Measurements from ENCODE around the gene DGCR6L. TPM values are rescaled to one million over a fixed set of nuclear protein-coding genes. Genes with fewer than 3 reads are reported as not detected.
"Not testable (repeated sequence)": the region's sequence is repeated elsewhere in the genome, so short reads cannot be mapped to it uniquely, and the experiment has no call there.

The DGCR6L gene
- total and polyA plus RNA-seq, 10 of the 15 experiments (the other 5 are each of a cell fraction or from before 2014, with no cell fraction given), result 1.6 to 62.8 (median 22.6) TPM

DNA sequence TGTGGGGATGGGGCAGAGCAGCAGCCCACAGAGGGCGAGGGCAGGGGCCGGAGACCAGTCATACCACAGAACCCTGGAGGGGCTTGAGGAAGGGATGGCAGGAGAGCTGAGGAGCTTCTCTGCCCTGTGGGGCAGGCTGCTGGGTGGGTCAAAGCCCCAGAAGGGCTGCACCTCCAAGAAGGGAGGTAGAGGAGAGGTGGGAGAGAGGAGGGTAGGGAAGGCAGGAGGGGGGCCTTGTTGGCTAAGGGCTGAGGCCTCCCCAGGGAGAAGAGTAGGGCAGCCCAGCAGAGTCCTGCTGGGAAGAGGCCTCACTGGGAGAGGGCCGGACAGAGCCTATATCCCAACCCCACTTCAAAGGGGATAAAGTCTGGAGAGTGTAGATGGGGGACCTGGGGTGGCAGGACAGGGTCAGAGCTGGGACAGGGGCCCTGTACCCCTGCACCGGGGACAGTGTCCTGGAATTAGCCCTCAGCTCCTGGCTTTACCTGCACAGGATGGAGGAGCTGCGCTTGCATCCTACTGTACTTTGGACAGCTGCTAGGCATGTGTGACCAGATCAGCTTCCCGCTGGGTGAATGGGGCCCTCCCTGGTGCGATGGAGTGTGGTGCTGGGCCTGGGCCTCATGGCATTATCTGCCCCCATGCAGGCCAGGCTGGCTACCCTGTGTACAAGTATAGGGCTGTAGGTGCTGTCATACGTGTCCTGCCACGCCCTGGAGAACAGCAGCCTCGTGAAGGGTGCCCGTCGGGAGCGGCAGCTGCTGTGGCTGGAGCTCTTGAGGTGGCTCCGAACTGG is 7.3 kb downstream of the DGCR6L start (continued):
- TF ChIP-seq SMAD1 (IDR thresholded peaks at IDR 0.05; ENCODE audit: low read depth, partially characterized antibody), result no peak
- TF ChIP-seq, protein P1, sequence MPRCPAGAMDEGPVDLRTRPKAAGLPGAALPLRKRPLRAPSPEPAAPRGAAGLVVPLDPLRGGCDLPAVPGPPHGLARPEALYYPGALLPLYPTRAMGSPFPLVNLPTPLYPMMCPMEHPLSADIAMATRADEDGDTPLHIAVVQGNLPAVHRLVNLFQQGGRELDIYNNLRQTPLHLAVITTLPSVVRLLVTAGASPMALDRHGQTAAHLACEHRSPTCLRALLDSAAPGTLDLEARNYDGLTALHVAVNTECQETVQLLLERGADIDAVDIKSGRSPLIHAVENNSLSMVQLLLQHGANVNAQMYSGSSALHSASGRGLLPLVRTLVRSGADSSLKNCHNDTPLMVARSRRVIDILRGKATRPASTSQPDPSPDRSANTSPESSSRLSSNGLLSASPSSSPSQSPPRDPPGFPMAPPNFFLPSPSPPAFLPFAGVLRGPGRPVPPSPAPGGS (IDR thresholded peaks at IDR 0.05; ENCODE audit: borderline replicate concordance, insufficient read depth, low read depth, low read length, poor library complexity, severe bottlenecking), result no peak

DNA sequence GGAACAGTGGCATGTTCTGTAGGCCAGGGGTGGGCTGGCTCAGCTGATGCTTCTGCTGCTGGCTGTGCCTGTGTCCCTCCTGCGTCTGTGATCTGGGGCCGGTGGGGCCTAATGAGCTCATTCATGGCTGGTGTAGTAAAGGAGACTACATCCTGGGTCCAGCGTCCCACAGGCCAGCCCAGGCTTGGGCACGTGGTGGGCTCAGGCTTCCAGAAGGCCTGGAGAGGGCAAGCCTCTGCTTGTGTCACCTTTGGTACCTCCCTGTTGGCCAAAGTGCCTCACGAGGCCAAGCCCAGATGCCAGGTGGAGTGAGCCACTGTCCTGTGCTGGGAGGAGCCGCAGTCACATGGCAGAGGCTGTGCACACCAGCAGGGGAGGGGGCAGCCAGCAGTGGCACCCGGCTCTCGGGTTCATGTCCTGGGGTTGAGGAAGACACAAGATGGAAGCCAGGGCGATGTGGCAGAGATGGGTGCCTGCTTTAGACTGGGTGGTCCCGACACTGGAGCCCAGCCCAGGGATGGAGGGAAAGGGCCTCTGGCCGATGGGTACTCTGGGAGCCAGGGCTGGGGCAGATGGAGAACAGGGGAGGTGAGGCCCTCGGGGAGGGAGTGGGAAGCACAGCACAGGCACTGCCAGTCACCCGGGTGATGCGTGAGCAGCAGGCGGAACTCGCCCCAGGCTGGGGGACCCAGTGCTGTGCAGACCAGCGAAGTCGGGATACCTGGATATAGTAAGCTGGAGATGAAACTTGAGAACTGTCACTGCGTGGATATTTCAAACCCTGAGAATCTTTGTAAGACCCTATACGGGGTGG is 8.4 kb downstream of the DGCR6L start:
- in situ Hi-C loops (cut with MboI); DNase-seq (ENCODE audit: low read depth, low spot score); RAD21 ChIA-PET (ENCODE audit: unreplicated experiment); BruUV-seq (replicated peaks); H3K79me2 ChIP-seq (ENCODE audit: control insufficient read depth, insufficient read depth, low read length); H3K36me3 ChIP-seq (ENCODE audit: control insufficient read depth in 2 of 2, insufficient read depth in 2 of 2, low read length in 1 of 2); H3K9me3 ChIP-seq (replicated peaks; ENCODE audit: control insufficient read depth, insufficient read depth, low read length); POLR2A ChIA-PET; intact Hi-C loops (cut with micrococcal nuclease; ENCODE audit: unreplicated experiment); SMC1A ChIA-PET (ENCODE audit: uncharacterized antibody, unreplicated experiment); H3K4me2 ChIP-seq (ENCODE audit: control insufficient read depth, insufficient read depth); H2AFZ ChIP-seq (ENCODE audit: control insufficient read depth, low read depth, low read length); H4K20me1 ChIP-seq (ENCODE audit: control insufficient read depth, insufficient read depth); H3K9ac ChIP-seq (ENCODE audit: control insufficient read depth, insufficient read depth, low read length); ATAC-seq; FAIRE-seq; H3K27me3 ChIP-seq (replicated peaks in 1 of 2; ENCODE audit: control insufficient read depth in 2 of 2, insufficient read depth in 2 of 2, low read length in 1 of 2); H3K4me1 ChIP-seq (ENCODE audit: control insufficient read depth, insufficient read depth, low read length); H3K4me3 ChIP-seq; H3K27ac ChIP-seq (ENCODE audit: control insufficient read depth, insufficient read depth); CTCF ChIA-PET: not testable (repeated sequence)
- WGBS (ENCODE audit: insufficient coverage, insufficient replicate concordance, low lambda C conversion rate, missing lambda C conversion rate), result 46% methylated on average over 16 of the region's 20 CpGs

DNA sequence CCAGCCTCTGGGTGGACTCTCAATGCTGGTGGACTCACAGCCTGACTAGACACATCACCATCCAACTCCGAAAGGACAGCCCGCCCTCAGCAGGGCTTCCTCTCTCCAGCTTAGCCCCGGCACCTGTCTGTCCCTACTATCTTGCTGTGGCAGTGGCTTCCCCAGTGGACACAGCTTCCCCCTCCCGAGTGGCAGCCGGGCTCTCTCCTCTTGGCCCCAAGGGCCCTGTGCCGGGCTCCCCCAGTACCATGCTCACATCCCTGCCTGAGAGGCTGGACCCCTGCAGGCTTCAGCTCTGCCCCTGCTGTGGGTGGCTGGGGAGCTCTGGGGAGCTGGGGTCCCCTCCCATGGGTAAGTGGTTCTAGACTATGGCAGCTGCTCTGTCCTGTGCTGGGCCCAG is 9.1 kb downstream of the DGCR6L start:
- H3K27ac ChIP-seq (ENCODE audit: control insufficient read depth, insufficient read depth); DNase-seq (ENCODE audit: low read depth, low spot score); POLR2A ChIA-PET; H4K20me1 ChIP-seq (ENCODE audit: control insufficient read depth, insufficient read depth); H3K36me3 ChIP-seq (ENCODE audit: control insufficient read depth in 2 of 2, insufficient read depth in 2 of 2, low read length in 1 of 2); FAIRE-seq; ATAC-seq; H3K27me3 ChIP-seq (replicated peaks in 1 of 2; ENCODE audit: control insufficient read depth in 2 of 2, insufficient read depth in 2 of 2, low read length in 1 of 2); H3K4me3 ChIP-seq; in situ Hi-C loops (cut with MboI); H2AFZ ChIP-seq (ENCODE audit: control insufficient read depth, low read depth, low read length); intact Hi-C loops (cut with micrococcal nuclease; ENCODE audit: unreplicated experiment); BruUV-seq (replicated peaks); CTCF ChIA-PET; H3K4me1 ChIP-seq (ENCODE audit: control insufficient read depth, insufficient read depth, low read length); H3K4me2 ChIP-seq (ENCODE audit: control insufficient read depth, insufficient read depth); H3K79me2 ChIP-seq (ENCODE audit: control insufficient read depth, insufficient read depth, low read length); H3K9ac ChIP-seq (ENCODE audit: control insufficient read depth, insufficient read depth, low read length); H3K9me3 ChIP-seq (replicated peaks; ENCODE audit: control insufficient read depth, insufficient read depth, low read length); SMC1A ChIA-PET (ENCODE audit: uncharacterized antibody, unreplicated experiment); RAD21 ChIA-PET (ENCODE audit: unreplicated experiment): not testable (repeated sequence)
- WGBS (ENCODE audit: insufficient coverage, insufficient replicate concordance, low lambda C conversion rate, missing lambda C conversion rate), result 77% methylated on average over 6 of the region's 6 CpGs

DNA sequence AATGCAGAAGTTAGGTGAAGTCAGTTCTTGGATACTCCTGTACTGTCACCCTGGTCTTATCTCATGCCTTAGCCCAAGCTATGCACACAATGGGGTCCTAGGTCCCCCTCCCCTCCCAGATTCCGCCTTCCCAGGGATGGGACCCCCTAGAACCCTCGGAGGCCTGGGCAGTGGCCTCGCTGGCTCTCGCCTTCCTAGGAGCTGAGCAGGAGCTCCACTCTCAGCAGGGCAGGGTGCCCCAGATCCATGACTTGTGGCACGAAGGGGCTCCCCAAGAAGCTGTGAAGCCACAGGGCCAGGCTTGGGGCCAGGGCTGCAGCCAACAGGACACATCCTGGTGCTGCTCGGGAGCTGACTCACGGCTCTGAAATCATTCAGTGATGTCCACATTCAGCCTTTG is 9.7 kb downstream of the DGCR6L start:
- H3K27me3 ChIP-seq (replicated peaks in 1 of 2; ENCODE audit: control insufficient read depth in 2 of 2, insufficient read depth in 2 of 2, low read length in 1 of 2); H3K4me2 ChIP-seq (ENCODE audit: control insufficient read depth, insufficient read depth); ATAC-seq; H4K20me1 ChIP-seq (ENCODE audit: control insufficient read depth, insufficient read depth); CTCF ChIA-PET; RAD21 ChIA-PET (ENCODE audit: unreplicated experiment); BruUV-seq (replicated peaks); SMC1A ChIA-PET (ENCODE audit: uncharacterized antibody, unreplicated experiment); DNase-seq (ENCODE audit: low read depth, low spot score); H3K27ac ChIP-seq (ENCODE audit: control insufficient read depth, insufficient read depth); H3K9me3 ChIP-seq (replicated peaks; ENCODE audit: control insufficient read depth, insufficient read depth, low read length); H3K79me2 ChIP-seq (ENCODE audit: control insufficient read depth, insufficient read depth, low read length); intact Hi-C loops (cut with micrococcal nuclease; ENCODE audit: unreplicated experiment); H3K36me3 ChIP-seq (ENCODE audit: control insufficient read depth in 2 of 2, insufficient read depth in 2 of 2, low read length in 1 of 2); H2AFZ ChIP-seq (ENCODE audit: control insufficient read depth, low read depth, low read length); H3K9ac ChIP-seq (ENCODE audit: control insufficient read depth, insufficient read depth, low read length); POLR2A ChIA-PET; H3K4me3 ChIP-seq; FAIRE-seq; H3K4me1 ChIP-seq (ENCODE audit: control insufficient read depth, insufficient read depth, low read length); in situ Hi-C loops (cut with MboI): not testable (repeated sequence)
- WGBS (ENCODE audit: insufficient coverage, insufficient replicate concordance, low lambda C conversion rate, missing lambda C conversion rate), result 13% methylated on average over 3 of the region's 7 CpGs

Data from GM12878 (cell line).